K562 (cell line): ENCODE measurements around the gene ZNF582. TPM values are rescaled to one million over a fixed set of nuclear protein-coding genes. Genes with fewer than 3 reads are reported as not detected.

ENCODE experiments used
- C11orf30 ChIP-seq: fragments of 450-650 bp; IDR thresholded peaks from 2 replicates; pipeline ENCODE4 v1.6.1; 2016; ENCODE audit warnings: low read depth, mild to moderate bottlenecking
- CC2D1A ChIP-seq: fragments of 450-650 bp; IDR thresholded peaks from 2 replicates; pipeline ENCODE4 v1.6.1; 2017; ENCODE audit warnings: mild to moderate bottlenecking
- CTCF ChIP-seq, 3 experiments: IDR thresholded peaks in 2 of 3; conservative IDR thresholded peaks in 1 of 3; 2 replicates each; pipeline ENCODE4 v1.5.1; 2011 to 2012; ENCODE audit warnings: low read length in 3 of 3, mild to moderate bottlenecking in 3 of 3, control low read depth in 2 of 3, improper control_type of control experiment in 1 of 3, inconsistent platforms in 1 of 3, low read depth in 1 of 3, mixed read lengths in 1 of 3, moderate library complexity in 1 of 3; ENCODE audit not compliant: insufficient read depth in 2 of 3
- HNRNPK ChIP-seq: fragments of 200-400 bp; formaldehyde crosslinking; IDR thresholded peaks from one replicate; pipeline ENCODE4 v1.6.1; 2018; ENCODE audit warnings: mild to moderate bottlenecking, low read depth, low read length; ENCODE audit not compliant: poor library complexity, severe bottlenecking
- MCM5 ChIP-seq: fragments of 450-650 bp; IDR thresholded peaks from 2 replicates; pipeline ENCODE4 v1.6.1; 2016; ENCODE audit warnings: low read depth
- NFE2L1 ChIP-seq: fragments of 450-650 bp; IDR thresholded peaks from 2 replicates; pipeline ENCODE4 v1.6.1; 2016; ENCODE audit warnings: missing genetic modification characterization, low read depth, mild to moderate bottlenecking, missing compliant biosample characterization, moderate library complexity, borderline replicate concordance
- ZBTB34 ChIP-seq: fragments of 250-450 bp; sonication (Bioruptor Pico); IDR thresholded peaks from 2 replicates; pipeline ENCODE4 v1.8.0; 2021; ENCODE audit warnings: mild to moderate bottlenecking, moderate library complexity
- ZBTB40 ChIP-seq, 2 experiments: fragments of 450-650 bp in 1 of 2; sonication (generic) in 1 of 2; formaldehyde crosslinking in 1 of 2; IDR thresholded peaks; 2 replicates each; pipeline versions ENCODE4 v1.7.1 to v1.9.0; 2016 to 2022; ENCODE audit warnings: inconsistent platforms in 1 of 2, mild to moderate bottlenecking in 1 of 2, missing genetic modification reagents in 1 of 2
- ZNF212 ChIP-seq: fragments of 450-650 bp; formaldehyde crosslinking; IDR thresholded peaks from 2 replicates; pipeline ENCODE4 v1.4.0; 2020; ENCODE audit warnings: mild to moderate bottlenecking
- ZNF398 ChIP-seq: fragments of 250-450 bp; sonication (Bioruptor Pico); IDR thresholded peaks from 2 replicates; pipeline ENCODE4 v1.8.0; 2021; ENCODE audit warnings: moderate library complexity, mild to moderate bottlenecking, inconsistent platforms
- polyA plus RNA-seq, 8 experiments: library from polyadenylated mRNA; depleted of rRNA in 4 of 8; stranded (reverse) in 5 of 8; unstranded in 3 of 8; fragments of >200 nt; fragmentation: Nextera tagmentation in 2 of 8; fragmentation: Illumina TruSeq in 1 of 8; extraction: Ambion mirVana in 2 of 8; extraction: Trizol in 1 of 8; gene quantifications; 2 replicates each; pipeline versions ENCODE4 v1.2.1 to v1.2.3, GENCODE V29; 2011 to 2014; ENCODE audit warnings: inconsistent platforms in 1 of 8, missing spikeins in 1 of 8
- total RNA-seq, 7 experiments: library from RNA; depleted of rRNA in 6 of 7; stranded (reverse); fragments of >200 nt in 6 of 7; fragmentation: Illumina TruSeq in 2 of 7; extraction: Trizol in 2 of 7; gene quantifications; 2 replicates each; pipeline versions ENCODE4 v1.2.1 to v1.2.3, GENCODE V29; 2011 to 2021; ENCODE audit warnings: low replicate concordance in 1 of 7

Gene ZNF582
- total and polyA plus RNA-seq, 9 of the 15 experiments (the other 6 are each of a cell fraction or from before 2014, with no cell fraction given), result 0.72 to 3.3 (median 1.6) TPM

- TF ChIP-seq ZNF398 (no peak), HNRNPK (no peak), ZNF212 (CRISPR knock-in tag) (no peak), NFE2L1 (no peak), ZBTB40 (IDR thresholded peaks at IDR 0.05) (peak; percentile 52; the same call in 1 of the 2 replicates), ZBTB40 (CRISPR knock-in tag; IDR thresholded peaks at IDR 0.05) (no peak), CC2D1A (peak; percentile 90), C11orf30 (0 out of 2 replicates have a peak, but pooled peaks have one; percentile 7), CTCF (IDR thresholded peaks at IDR 0.05 in 2 of 3, conservative IDR thresholded peaks at IDR 0.05 in 1 of 3; ENCODE audit: insufficient read depth in 2 of 3, low read depth in 1 of 3, low read length in 3 of 3) (peak in 1 of 3 experiments; percentile 8; a peak in 1 of 6 replicates), MCM5 (no peak), ZBTB34 (CRISPR knock-in tag) (no peak)
These were observed 10.7 kb upstream of the ZNF582 start, which contains the start of gene ZNF583 (continued) for GRCh38 chr19:56403764-56404704.
